ENCODE measurements around the gene AFP. TPM values are rescaled to one million over a fixed set of nuclear protein-coding genes. Genes with fewer than 3 reads are reported as not detected.

The AFP gene
- total and polyA plus RNA-seq, 7 donors = not detected

- Histone ChIP-seq H3K4me3 (no peak overlapping the region), H3K9me3 (no peaks in the 10 kb centered on the region), H3K36me3 (ENCODE audit: insufficient read depth in 1 of 2, low read depth in 1 of 2) (no peaks in the 10 kb centered on the region), H3K4me1 (no peaks in the 10 kb centered on the region), H3K27me3 (ENCODE audit: insufficient read depth in 3 of 3, low read length in 2 of 3) (no peaks in the 10 kb centered on the region), H3K27ac (no peak overlapping the region)
- intact Hi-C loops (cut with DNase I) = no loop called here
- DNase-seq = no peak
- 86 to 92% (median 87%) methylated on average over 3 of the region's 3 CpGs for WGBS, 3 donors
- TF ChIP-seq CTCF (IDR thresholded peaks at IDR 0.05) = no peak
- no peak for ATAC-seq
These were observed 4.6 kb downstream of the AFP start for GRCh38 chr4:73440653-73441052.

DNA sequence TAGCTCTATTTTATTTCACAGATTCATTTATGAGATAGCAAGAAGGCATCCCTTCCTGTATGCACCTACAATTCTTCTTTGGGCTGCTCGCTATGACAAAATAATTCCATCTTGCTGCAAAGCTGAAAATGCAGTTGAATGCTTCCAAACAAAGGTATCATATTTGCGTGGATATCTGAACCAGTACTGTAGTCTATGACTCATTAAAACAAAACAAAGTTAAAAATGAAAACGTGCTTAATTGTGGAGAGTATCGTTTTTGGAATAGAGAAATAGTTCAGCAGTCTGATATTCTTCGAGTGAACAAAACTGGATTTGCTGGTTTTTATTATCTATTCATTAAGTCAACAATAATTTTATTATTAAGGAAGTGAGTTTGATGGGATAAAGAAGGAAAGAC is 6.3 kb downstream of the AFP start:
- DNase-seq (no peak), ATAC-seq (no peak)
- Histone ChIP-seq H3K27ac (no peak overlapping the region), H3K27me3 (ENCODE audit: insufficient read depth in 3 of 3, low read length in 2 of 3) (no peaks in the 10 kb centered on the region), H3K36me3 (ENCODE audit: insufficient read depth in 1 of 2, low read depth in 1 of 2) (no peaks in the 10 kb centered on the region), H3K9me3 (no peaks in the 10 kb centered on the region), H3K4me1 (no peaks in the 10 kb centered on the region), H3K4me3 (no peak overlapping the region)
- no peak for TF ChIP-seq CTCF (IDR thresholded peaks at IDR 0.05)
- 75 to 79% (median 77%) methylated on average over 5 of the region's 5 CpGs for WGBS, 3 donors
- intact Hi-C loops (cut with DNase I) = no loop called here

- intact Hi-C loops (cut with DNase I) = no loop called here
- H3K4me3 ChIP-seq = no peak overlapping the region
- no peak for TF ChIP-seq CTCF (IDR thresholded peaks at IDR 0.05)
These were observed 7.2 kb downstream of the AFP start for GRCh38 chr4:73443224-73443623.

DNA sequence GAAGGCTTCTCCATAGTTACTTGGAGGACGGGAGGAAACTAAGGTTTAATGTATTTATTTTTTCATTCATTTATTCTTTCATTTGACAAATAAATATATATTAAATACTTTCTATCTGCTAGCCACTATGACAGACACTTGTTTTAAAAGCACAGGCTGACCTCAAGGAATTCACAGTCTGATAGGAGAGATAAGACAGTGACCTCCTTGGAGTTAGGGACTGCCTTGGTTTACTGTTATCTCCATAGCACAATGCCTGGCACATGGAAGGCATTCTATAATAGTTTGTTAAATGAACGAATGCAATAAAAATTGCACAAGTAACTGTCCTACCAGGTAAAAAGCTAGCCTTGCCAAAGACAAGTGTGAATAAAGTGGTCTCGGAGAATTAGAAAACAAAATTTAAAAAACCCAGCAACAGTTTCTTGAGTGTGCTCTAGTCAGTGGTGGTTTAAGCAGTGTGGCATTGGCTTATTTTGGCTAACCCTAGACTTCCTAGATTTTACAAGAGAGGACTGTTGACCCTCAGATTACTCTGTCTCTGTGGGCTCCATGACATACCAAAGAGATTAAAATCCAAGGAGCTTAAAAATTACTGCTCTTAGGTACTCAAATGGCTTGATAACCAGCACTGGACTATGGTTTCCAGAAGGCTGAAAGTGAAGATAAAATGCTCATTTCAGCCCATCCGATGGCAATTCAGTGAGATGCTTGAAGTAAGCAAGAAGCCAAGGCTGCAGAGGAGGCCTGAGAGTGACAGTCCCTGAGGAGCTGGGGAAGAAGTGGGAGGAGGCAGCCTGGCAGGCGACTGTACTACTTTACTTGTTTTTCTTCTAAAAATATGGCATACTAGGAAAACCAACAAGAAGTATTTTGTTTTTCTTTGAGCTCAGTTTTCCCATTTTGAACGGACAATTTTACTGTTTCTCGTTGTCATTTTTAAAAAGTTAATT is 9.6 kb downstream of the AFP start:
- no peaks in the 10 kb centered on the region for H3K36me3 ChIP-seq (ENCODE audit: insufficient read depth in 1 of 2, low read depth in 1 of 2)
- peaks cover 0 to 2% (median 0%) of the 10 kb centered on the region in 3 donors for H3K27me3 ChIP-seq (ENCODE audit: insufficient read depth in 3 of 3, low read length in 2 of 3)
- H3K27ac ChIP-seq = no peak overlapping the region
- DNase-seq = no peak
- intact Hi-C loops (cut with DNase I) = no loop called here
- H3K9me3 ChIP-seq = no peaks in the 10 kb centered on the region
- H3K4me3 ChIP-seq = no peak overlapping the region
- ATAC-seq = no peak
- no peak for TF ChIP-seq CTCF (IDR thresholded peaks at IDR 0.05)
- 83 to 85% (median 85%) methylated on average over 7 of the region's 7 CpGs for WGBS, 3 donors
- H3K4me1 ChIP-seq = no peaks in the 10 kb centered on the region

More at GRCh38 chr4:73443224-73443623, 7.2 kb downstream of the AFP start:
- no peak for DNase-seq
- no peak for ATAC-seq
- H3K27ac ChIP-seq = no peak overlapping the region
- H3K27me3 ChIP-seq (ENCODE audit: insufficient read depth in 3 of 3, low read length in 2 of 3) = no peaks in the 10 kb centered on the region
- H3K4me1 ChIP-seq = no peaks in the 10 kb centered on the region
- no peaks in the 10 kb centered on the region for H3K36me3 ChIP-seq (ENCODE audit: insufficient read depth in 1 of 2, low read depth in 1 of 2)
- H3K9me3 ChIP-seq = no peaks in the 10 kb centered on the region
- WGBS, 3 donors = 48 to 53% (median 50%) methylated on average over 3 of the region's 3 CpGs
